Fibroblast of lung (primary cell): ENCODE results near the gene ATRNL1.

Experiments
- CTCF ChIP-seq, 2 donors: IDR thresholded peaks in 1 of 2; conservative IDR thresholded peaks in 1 of 2; 1 replicate in 1 of 2; 2 replicates in 1 of 2; pipeline ENCODE4 v1.5.1; 2011 to 2012; ENCODE audit warnings: low read length in 2 of 2, control low read depth in 1 of 2, inconsistent platforms in 1 of 2, low read depth in 1 of 2, mild to moderate bottlenecking in 1 of 2
- EZH2 ChIP-seq: IDR thresholded peaks from 2 replicates; pipeline ENCODE4 v1.5.1; 2012; ENCODE audit warnings: low read length, control low read depth, mild to moderate bottlenecking; ENCODE audit errors: missing control alignments

- no peak for TF ChIP-seq CTCF (conservative IDR thresholded peaks at IDR 0.05 in 1 of 2, IDR thresholded peaks at IDR 0.05 in 1 of 2; ENCODE audit: low read depth in 1 of 2, low read length in 2 of 2)
- TF ChIP-seq EZH2, result no peak
These were observed 886.4 kb downstream of the ATRNL1 start for GRCh38 chr10:115979576-115979975.
